Measurements from ENCODE around the gene SDF4. TPM values are rescaled to one million over a fixed set of nuclear protein-coding genes. Genes with fewer than 3 reads are reported as not detected.

Gene SDF4
- total RNA-seq, 1 experiment from 2014 or later = 82.0 TPM

DNA sequence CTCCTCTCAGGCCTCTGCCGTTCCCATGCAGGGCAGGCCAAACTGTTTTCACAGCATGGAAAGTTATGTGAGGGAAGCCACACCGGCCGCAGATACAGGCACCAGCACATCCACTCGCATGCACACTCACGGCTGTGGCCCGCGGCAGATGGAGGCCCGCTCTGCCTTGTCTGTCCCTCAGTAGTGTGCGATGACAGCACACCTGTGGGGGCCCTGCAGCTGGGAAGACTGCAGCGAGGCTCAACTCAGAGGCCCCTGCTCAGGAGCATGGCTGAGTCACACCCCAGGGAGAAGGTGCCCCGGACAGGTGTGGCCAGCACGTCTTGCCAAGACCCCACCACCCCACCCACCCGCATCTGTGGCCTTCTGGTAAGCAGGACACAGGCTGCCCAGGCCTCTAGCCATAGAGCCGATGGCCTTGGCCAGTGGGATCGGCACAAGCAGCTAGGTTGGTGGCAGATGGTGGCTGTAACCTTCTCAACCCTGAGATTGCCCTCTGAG lies 43.2 kb upstream of the SDF4 start:
- H3K79me1 ChIP-seq (ENCODE audit: insufficient read depth, low read depth, low read length, poor library complexity, severe bottlenecking) = peaks cover 21% of the 10 kb centered on the region
- H3K4ac ChIP-seq (ENCODE audit: low read depth, low read length) = no peak overlapping the region
- no peak overlapping the region for H3K4me2 ChIP-seq (ENCODE audit: insufficient read depth, insufficient read length, low read length)
- no peak overlapping the region for H3K27ac Mint-ChIP-seq
- no peak for DNase-seq
- no peaks in the 10 kb centered on the region; a peak in 1 of 5 replicates for H3K9me3 Mint-ChIP-seq
- TF ChIP-seq, protein P1, sequence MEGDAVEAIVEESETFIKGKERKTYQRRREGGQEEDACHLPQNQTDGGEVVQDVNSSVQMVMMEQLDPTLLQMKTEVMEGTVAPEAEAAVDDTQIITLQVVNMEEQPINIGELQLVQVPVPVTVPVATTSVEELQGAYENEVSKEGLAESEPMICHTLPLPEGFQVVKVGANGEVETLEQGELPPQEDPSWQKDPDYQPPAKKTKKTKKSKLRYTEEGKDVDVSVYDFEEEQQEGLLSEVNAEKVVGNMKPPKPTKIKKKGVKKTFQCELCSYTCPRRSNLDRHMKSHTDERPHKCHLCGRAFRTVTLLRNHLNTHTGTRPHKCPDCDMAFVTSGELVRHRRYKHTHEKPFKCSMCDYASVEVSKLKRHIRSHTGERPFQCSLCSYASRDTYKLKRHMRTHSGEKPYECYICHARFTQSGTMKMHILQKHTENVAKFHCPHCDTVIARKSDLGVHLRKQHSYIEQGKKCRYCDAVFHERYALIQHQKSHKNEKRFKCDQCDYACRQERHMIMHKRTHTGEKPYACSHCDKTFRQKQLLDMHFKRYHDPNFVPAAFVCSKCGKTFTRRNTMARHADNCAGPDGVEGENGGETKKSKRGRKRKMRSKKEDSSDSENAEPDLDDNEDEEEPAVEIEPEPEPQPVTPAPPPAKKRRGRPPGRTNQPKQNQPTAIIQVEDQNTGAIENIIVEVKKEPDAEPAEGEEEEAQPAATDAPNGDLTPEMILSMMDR (conservative IDR thresholded peaks at IDR 0.05) = no peak
- H3K4me3 Mint-ChIP-seq = peak overlapping the region; percentile 58 to 78
- peaks cover 11 to 25% (median 20%) of the 10 kb centered on the region in 3 experiments; a peak in 6 of 7 replicates for H3K36me3 Mint-ChIP-seq (ENCODE audit: insufficient read depth in 1 of 3, low read depth in 3 of 3)
- no peak overlapping the region for H4K8ac ChIP-seq (replicated peaks; ENCODE audit: insufficient read length, low read depth, low read length)
- H3K4me1 Mint-ChIP-seq = peaks cover 28 to 32% of the 10 kb centered on the region in 2 experiments
- no peak overlapping the region for H2AK5ac ChIP-seq (ENCODE audit: insufficient read length, low read length)
- H3T11ph ChIP-seq (ENCODE audit: low read length) = no peak overlapping the region
- H2BK5ac ChIP-seq (ENCODE audit: insufficient read length, low read length) = no peak overlapping the region
- H3K18ac ChIP-seq (ENCODE audit: insufficient read length, low read depth, low read length) = no peak overlapping the region
- WGBS (ENCODE audit: extremely low coverage, insufficient read length, low lambda C conversion rate) = no CpG with 5 or more reads among the region's 15 CpGs
- H3K79me2 ChIP-seq (ENCODE audit: insufficient read depth, low read length) = peaks cover 25% of the 10 kb centered on the region; the same call in 1 of the 2 replicates
- no peak overlapping the region for H3K14ac ChIP-seq (ENCODE audit: insufficient read depth, low read length)
- peaks cover 2% of the 10 kb centered on the region for H4K20me1 ChIP-seq (ENCODE audit: control insufficient read depth, insufficient read depth, insufficient read length)
- H2BK120ac ChIP-seq (ENCODE audit: low read depth, low read length, poor library complexity, severe bottlenecking) = no peak overlapping the region
- H3K27ac ChIP-seq (ENCODE audit: insufficient read length, low read depth, low read length) = no peak overlapping the region
- H2AFZ ChIP-seq (ENCODE audit: low read length) = no peak overlapping the region
- no peak overlapping the region for H3K23ac ChIP-seq (ENCODE audit: insufficient read length, low read depth, low read length)
- peaks cover 4% of the 10 kb centered on the region; the same call in 1 of the 2 replicates for H3K27me3 Mint-ChIP-seq (ENCODE audit: low read depth)
- H4K91ac ChIP-seq (ENCODE audit: insufficient read length, low read depth, low read length) = no peak overlapping the region
- H3K9ac ChIP-seq (ENCODE audit: extremely low read depth, insufficient read length, low read length) = no peak overlapping the region
- H3K56ac ChIP-seq (ENCODE audit: insufficient read length, low read depth, low read length) = no peak overlapping the region
- H3K9me3 ChIP-seq (ENCODE audit: control insufficient read depth, low read depth, low read length) = no peaks in the 10 kb centered on the region
- H3K27me3 ChIP-seq (ENCODE audit: insufficient read depth, low read length) = no peaks in the 10 kb centered on the region
- no peak overlapping the region for H2BK20ac ChIP-seq (ENCODE audit: low read depth, low read length, poor library complexity, severe bottlenecking)
- no peak overlapping the region for H2BK15ac ChIP-seq (ENCODE audit: low read depth, low read length)
- peaks cover 5% of the 10 kb centered on the region; the same call in 1 of the 2 replicates for H3K4me1 ChIP-seq (ENCODE audit: insufficient read depth, low read length)
- H3K23me2 ChIP-seq (ENCODE audit: insufficient read length, low read depth, low read length, poor library complexity, severe bottlenecking) = peaks cover 14% of the 10 kb centered on the region
- H2BK12ac ChIP-seq (ENCODE audit: insufficient read length, low read depth, low read length) = no peak overlapping the region
- H4K5ac ChIP-seq (ENCODE audit: insufficient read length, low read depth, low read length) = no peak overlapping the region

Measured in H9 (cell line).